HG03460 (cell line): ENCODE measurements around the gene ELP5.

Experiments
- ATAC-seq: cut with Tn5 transposase; IDR thresholded peaks from one replicate; pipeline ENCODE4 v1.9.1; 2021; ENCODE audit not compliant: unreplicated experiment

The ELP5 gene

DNA sequence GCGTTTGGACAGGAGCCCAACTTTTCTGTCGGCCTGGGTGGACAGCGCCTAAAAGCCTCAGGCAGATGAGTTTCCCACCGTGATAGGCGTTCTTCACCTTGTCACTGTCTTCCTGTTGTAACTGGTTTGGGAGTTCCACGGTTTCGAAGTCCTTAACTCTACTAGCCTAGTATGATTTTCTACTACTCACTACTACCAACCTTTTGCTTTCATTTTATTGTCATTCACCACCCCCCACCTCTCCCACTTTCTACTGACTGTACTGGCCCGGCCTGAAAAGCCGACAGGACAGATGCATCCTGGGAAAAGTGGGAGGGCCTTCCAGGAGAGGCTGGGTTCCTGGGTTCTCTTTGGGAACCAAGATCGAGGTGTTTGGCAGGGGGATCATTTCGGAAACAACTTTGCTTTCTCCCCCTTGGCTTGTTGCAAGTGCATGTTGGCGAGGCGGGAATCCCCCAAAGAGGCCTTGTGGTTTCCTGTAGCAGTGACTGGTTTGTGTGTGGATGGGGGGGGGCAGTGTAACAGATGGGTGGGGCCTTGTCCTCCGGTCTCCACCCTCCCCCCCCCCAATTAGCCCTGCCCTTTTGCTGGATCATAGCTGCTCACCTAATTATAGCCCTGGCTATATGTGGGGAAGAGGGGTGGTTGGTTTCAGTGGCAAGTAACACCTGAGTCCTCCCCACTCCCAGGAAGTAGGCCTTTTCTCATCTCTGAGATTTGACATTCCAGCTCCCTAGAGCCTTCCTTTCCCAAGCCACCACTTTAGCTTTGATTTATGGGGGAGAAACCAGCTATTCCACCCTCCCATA lies 56.8 kb downstream of the ELP5 start:
- no peak for ATAC-seq
